G401.6 (cell line): ENCODE results near the gene HOTAIR.

Experiments used
- FAIRE-seq: peaks from 2 replicates; lab custom pipeline; 2012; peaks lifted over from hg19 to GRCh38; lab: Jason Lieb, UNC

Gene HOTAIR

GRCh38 chr12:53916788-53917655, 57.7 kb downstream of the HOTAIR start:
- FAIRE-seq: no peak
